ENCODE data around the gene SLC16A7. TPM values are rescaled to one million over a fixed set of nuclear protein-coding genes. Genes with fewer than 3 reads are reported as not detected.

Gene SLC16A7
- total and polyA plus RNA-seq, 9 of the 15 experiments (the other 6 are each of a cell fraction or from before 2014, with no cell fraction given): 0.18 TPM; not detected in 8

- WGBS (ENCODE audit: insufficient coverage, low coverage, missing lambda C conversion rate): 0% methylated on average over 1 of the region's 1 CpG
- Histone ChIP-seq H4K20me1 (replicated peaks; ENCODE audit: control insufficient read depth, insufficient read depth, low read length) (no peaks in the 10 kb centered on the region), H3K9me1 (ENCODE audit: control insufficient read depth, insufficient read depth, low read length) (no peaks in the 10 kb centered on the region), H3K9ac (ENCODE audit: insufficient read depth in 1 of 2, low read depth in 2 of 2, low read length in 2 of 2) (no peak overlapping the region), H3K9me3 (replicated peaks; ENCODE audit: control insufficient read depth, insufficient read depth, low read depth, low read length) (no peaks in the 10 kb centered on the region; the same call in none of the 2 replicates), H2AFZ (ENCODE audit: low read depth, low read length) (no peak overlapping the region), H3K4me2 (ENCODE audit: insufficient read depth, low read length) (no peak overlapping the region), H3K27me3 (ENCODE audit: control insufficient read depth in 2 of 2, insufficient read depth in 2 of 2, low read length in 2 of 2) (no peaks in the 10 kb centered on the region), H3K4me3 (no peak overlapping the region), H3K36me3 (ENCODE audit: control insufficient read depth, insufficient read depth, low read length) (no peaks in the 10 kb centered on the region), H3K4me1 (replicated peaks in 1 of 2; ENCODE audit: control insufficient read depth in 2 of 2, insufficient read depth in 2 of 2, low read length in 2 of 2) (no peaks in the 10 kb centered on the region), H3K27ac (ENCODE audit: extremely low read depth, low read depth, low read length) (no peak overlapping the region), H3K79me2 (ENCODE audit: control insufficient read depth, insufficient read depth, low read length) (no peaks in the 10 kb centered on the region)
- in situ Hi-C loops (cut with MboI): no loop called here
- TF ChIP-seq MEF2D (tag; conservative IDR thresholded peaks at IDR 0.05; ENCODE audit: low read depth) (no peak), ZNF699 (CRISPR knock-in tag; IDR thresholded peaks at IDR 0.05; ENCODE audit: insufficient replicate concordance) (no peak), MITF (IDR thresholded peaks at IDR 0.05) (no peak), PYGO2 (tag; IDR thresholded peaks at IDR 0.05) (no peak)
- ChIA-PET POLR2A (no interaction called here), CTCF (ENCODE audit: low intra/inter-chr PET ratio) (no interaction called here)
- BruUV-seq (replicated peaks): no TSS peak
- intact Hi-C loops (cut with micrococcal nuclease): no loop called here
- no peak for FAIRE-seq
- no peak for DNase-seq (ENCODE audit: extremely low read depth in 1 of 4, low spot score in 3 of 4)
- no peak for ATAC-seq
These were observed 29.1 kb downstream of the SLC16A7 start for GRCh38 chr12:59624732-59625460.
